Inferior parietal cortex (tissue), 1 donor: ENCODE measurements around the gene LRRC23.
A peak's percentile ranks its signal among the peaks of the same experiment; 100 is the strongest.
"Not testable (repeated sequence)": the region's sequence is repeated elsewhere in the genome, so short reads cannot be mapped to it uniquely, and the experiment has no call there.

Experiments used
- DNase-seq: peaks from one replicate; pipeline ENCODE4 v3.0.0-alpha.2; 2016; ENCODE audit errors: extremely low spot score

LRRC23 gene, protein sequence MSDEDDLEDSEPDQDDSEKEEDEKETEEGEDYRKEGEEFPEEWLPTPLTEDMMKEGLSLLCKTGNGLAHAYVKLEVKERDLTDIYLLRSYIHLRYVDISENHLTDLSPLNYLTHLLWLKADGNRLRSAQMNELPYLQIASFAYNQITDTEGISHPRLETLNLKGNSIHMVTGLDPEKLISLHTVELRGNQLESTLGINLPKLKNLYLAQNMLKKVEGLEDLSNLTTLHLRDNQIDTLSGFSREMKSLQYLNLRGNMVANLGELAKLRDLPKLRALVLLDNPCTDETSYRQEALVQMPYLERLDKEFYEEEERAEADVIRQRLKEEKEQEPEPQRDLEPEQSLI

DNA sequence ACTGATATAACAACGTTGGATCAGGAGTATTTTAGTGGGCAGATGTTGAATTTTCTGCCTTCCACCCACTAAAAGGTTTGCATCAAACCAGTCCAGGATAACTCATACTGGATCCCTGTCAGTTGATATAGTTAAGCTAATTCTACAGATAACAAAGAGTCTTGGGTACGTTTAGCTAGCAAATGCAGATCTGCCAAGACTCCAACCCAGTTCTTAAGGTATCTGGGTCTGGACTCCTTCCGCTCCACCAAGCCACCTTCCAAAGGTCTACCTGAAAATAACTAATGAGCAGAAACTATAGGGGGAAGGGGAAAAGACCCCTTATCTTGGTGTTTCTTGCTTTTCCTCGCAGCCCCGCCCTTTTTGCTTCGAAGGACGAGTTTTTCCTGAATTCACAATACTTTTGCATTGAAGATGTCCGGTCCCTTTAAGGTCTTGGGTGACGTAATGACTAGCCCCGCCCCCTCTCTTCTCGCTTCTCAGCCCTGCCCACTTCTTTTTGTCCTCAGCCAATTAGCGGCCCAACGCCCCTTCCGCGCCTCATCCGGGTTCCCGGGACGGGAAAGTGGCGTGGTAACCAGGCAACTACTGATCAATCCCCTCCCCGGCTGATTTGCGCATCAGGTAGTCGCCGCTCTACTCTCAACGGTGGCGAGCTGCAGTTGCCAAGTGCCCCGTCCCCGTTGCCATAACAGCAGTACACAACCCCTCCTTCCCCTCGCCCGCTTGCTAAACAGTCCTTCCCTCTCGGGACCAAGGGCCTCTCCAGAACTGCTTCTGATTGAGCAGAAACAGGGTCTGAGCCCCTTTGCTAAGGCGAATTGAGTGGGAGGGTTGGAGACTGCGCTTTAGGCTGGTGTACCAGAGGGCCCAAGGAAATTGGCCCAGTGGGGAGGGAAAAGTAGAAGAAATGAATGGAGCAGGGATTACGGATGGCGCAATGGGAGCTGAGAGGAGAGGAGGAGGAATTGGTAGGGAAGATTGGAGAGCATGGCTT, at the start of gene LRRC23:
LRRC23 (plus strand) TSS at position 543 of the 997 bp plus-strand sequence. CDS start 812 bp downstream, outside the sequence.
- peak; percentile 95 for DNase-seq

DNA sequence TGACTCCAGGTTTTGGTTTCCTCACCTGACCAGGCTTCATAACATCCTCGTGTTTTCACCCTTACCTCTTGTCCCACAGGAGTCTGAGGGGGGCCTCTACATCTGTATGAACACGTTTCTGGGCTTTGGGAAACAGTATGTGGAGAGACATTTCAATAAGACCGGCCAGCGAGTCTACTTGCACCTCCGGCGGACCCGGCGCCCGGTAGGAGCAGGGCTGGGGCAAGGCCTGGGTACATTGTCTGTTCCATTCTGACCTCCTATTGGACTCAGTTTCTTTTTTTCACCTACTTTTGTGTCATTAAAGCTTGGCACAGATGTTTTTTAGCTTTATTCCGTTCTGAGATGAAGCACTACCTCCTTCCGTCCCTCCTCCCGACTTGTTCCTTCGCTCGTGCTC, 49.3 kb upstream of the LRRC23 start:
- DNase-seq = no peak

DNA sequence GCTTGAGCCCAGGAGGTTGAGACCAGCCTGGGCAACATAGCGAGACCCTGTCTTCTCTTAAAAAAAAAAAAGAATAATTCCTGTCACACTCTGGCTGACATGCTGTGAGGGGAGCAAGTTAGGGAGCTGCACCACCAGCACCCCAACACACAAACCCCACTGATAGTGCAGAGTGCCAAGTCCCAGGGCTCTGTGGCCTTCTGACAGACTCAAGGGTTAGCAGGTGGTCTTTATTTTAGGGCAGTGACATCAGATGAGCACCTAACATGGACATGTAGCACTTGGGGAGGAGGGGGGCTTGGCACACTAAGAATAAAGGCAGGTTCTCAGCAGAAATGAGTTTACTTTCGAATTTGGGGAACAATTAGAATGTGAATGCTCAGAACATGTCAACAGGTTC, 45.8 kb upstream of the LRRC23 start:
- DNase-seq = no peak

DNA sequence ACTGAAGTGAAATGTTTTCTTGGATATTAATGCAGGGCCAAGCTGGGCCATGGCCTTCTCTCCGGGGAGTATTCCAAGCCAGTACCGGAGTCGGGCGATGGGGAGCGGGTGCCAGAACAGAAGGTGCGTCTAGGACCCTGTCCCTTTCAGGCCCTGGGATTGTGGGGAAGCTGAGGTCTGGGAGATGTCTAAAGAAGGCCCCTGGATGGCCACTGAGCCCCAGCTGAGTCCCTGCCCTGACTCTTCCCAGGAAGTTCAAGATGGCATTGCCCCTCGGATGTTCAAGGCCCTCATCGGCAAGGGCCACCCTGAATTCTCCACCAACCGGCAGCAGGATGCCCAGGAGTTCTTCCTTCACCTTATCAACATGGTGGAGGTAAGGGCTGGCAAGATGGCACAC, 44.5 kb upstream of the LRRC23 start:
- DNase-seq = no peak

DNA sequence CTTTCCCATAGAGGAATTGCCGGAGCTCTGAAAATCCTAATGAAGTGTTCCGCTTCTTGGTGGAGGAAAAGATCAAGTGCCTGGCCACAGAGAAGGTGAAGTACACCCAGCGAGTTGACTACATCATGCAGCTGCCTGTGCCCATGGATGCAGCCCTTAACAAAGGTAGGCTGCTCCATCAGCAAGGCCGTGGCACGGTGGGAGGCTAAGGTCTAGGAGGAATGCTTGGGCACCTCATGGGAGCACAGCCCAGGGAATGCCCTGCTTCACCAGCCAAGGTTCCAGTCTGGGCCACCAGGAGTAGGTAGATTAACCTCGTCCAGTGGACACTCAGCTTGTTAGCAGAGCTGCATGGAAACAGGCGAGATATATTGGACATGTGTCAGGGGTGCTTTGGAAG, 43.7 kb upstream of the LRRC23 start:
- no peak for DNase-seq

DNA sequence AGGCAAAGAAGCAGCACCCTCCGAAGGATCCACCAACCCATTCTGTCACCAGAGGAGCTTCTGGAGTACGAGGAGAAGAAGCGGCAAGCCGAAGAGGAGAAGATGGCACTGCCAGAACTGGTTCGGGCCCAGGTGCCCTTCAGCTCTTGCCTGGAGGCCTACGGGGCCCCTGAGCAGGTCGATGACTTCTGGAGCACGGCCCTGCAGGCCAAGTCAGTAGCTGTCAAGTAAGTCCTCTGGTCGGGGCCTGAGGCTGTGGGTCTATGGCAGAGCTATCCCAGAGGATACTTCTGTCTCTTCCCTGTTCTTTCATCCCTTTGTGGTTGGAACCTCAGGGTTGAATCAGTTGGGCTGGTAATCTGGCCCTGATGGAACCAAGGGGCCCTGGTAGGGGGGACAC, 43.2 kb upstream of the LRRC23 start:
- DNase-seq = no peak

DNA sequence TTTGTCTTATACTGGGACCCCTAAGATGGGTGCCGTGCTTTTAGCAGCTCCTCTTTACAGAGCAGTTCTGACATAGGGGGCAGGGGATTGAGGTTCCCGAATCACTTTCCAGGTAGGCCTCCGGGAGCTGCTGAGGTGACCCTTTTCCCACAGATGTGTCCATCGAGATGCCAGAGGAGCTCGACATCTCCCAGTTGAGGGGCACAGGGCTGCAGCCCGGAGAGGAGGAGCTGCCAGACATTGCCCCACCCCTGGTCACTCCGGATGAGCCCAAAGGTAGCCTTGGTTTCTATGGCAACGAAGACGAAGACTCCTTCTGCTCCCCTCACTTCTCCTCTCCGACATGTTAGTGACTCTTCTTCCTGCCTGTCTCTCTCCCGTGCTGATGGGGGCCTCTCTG, 41.6 kb upstream of the LRRC23 start:
- DNase-seq = no peak

DNA sequence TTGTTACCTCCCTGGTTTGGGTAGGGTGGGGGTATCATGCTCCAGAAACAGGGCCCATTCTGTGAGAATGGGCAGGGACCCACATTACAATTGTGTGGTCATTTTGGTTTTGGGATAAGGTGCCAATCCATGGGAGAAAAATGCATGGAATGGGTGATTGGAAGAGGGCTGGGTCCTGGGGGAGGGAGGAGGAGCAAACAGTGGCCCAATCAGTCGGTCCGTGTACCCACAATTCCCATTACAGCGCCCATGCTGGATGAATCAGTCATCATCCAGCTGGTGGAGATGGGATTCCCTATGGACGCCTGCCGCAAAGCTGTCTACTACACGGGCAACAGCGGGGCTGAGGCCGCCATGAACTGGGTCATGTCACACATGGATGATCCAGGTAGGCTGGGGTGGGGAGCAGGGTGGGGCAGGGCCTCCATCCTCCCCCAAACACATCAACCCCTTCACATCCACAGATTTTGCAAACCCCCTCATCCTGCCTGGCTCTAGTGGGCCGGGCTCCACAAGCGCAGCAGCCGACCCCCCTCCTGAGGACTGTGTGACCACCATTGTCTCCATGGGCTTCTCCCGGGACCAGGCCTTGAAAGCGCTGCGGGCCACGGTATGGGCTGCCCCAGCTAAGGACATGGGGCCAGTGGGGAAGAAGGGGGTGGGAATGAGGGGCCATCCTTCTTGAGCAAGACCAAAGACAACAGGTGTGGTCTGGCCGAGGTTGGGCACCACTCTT, 40.9 kb upstream of the LRRC23 start:
- DNase-seq = no peak

DNA sequence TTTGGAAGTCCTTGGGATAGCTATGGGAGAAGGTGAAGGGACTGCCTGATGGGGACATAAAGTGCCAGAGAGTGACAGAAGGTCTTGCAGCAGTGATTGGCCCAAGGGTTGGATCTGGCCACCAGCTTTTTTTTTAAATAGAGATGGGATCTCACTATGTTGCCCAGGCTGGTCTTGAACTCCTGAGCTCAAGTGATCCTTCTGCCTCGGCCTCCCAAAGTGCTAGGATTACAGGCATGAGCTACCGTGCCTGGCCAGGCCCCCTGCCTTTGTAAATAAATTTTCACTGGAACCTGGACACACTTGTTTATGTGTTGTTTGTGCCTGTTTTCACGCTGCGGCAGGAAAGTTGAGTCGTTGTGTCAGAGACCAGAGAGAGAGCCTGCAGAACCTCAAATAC, 39.3 kb upstream of the LRRC23 start:
- DNase-seq = not testable (repeated sequence)

DNA sequence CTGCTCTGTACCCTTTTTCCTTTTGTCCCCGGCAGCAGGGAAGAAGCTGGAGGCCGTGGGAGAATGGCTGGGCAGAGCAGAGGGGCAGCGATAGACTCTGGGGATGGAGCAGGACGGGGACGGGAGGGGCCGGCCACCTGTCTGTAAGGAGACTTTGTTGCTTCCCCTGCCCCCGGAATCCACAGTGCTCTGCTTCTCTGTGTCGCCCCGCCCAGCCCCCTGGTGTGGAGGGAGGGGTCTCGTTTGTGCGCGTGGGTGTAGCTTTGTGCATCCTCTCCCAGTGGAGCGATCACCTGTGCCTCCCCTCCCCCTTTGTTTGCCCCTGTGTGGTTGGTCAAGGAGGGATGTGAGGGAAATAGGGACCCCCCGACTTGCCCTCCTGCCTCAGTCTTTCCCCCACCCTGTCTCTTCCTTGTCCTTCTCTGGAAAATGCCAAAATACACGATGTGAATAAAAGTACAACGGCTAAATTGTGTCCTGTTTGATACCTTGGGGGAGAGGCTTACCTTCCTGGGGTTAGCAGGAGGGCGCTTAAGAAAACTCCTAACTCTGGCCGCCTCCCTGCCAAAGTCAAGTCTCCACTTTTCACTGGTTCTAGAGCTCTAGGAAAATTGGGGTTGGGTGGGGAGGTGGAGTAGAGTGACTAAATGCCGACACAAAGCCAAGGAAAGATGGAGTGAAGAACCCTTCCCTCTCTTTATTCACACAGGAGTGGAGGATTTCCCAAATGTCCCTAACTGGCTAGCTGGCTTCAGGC, 38.3 kb upstream of the LRRC23 start:
- DNase-seq = no peak

DNA sequence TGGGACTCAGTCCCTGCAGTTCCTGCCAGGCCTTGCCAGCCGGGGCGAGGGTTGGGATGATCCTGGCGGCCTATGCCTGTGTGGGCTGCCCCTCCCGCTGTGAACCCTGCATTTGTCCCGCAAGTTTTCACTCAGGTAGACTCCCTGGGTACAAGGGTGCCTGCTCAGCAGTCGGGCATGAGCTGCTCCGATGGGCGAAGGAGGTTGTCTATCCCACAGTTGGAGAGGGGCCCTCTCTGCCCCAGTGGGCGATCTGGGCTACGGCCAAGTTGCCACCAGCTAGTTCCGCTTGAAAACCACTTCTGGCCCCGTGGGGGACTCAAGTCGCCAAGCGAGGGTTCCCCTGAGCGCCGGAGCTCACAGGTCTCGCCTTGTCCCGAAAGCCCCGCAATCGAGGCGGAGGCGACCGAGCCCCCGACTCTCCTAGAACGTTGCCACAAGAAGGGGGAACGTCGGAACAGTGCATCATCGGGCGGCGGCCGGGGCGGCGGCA, 37.7 kb upstream of the LRRC23 start:
- DNase-seq = no peak

DNA sequence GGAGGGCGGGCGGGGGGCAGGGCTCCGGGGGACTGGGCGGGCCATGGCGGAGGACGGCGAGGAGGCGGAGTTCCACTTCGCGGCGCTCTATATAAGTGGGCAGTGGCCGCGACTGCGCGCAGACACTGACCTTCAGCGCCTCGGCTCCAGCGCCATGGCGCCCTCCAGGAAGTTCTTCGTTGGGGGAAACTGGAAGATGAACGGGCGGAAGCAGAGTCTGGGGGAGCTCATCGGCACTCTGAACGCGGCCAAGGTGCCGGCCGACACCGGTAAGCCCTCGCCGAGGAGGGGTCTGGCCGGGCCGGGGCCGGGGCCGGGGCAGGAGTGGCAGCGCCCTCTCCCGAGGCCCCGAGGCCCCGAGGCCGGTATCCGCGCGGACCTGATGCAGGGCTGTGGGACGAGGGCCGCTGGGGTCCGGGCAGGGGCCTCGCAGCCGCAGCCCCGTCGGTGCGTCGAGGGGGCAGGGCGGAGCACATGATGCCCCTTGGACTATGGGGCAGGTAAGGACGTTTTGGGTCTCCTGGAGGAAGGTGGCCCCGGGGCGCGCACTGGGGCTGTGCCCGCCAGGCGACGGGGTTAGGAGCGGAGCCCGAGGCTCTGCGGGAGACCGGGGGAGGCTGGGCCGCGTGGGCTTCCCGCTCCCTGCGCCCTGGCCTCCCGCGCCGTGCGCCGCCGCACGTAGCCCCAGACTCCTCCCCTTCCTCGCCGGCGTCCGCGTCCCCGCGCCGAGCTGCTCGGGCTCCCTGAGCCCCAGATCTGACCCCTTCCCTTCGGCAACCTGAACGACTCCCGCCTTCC, 37.0 kb upstream of the LRRC23 start, which contains the start of gene TPI1:
TPI1 (plus strand) TSS at position 119 of the 798 bp plus-strand sequence; CDS start at position 155, 36 bp downstream.
- DNase-seq = peak; percentile 75

DNA sequence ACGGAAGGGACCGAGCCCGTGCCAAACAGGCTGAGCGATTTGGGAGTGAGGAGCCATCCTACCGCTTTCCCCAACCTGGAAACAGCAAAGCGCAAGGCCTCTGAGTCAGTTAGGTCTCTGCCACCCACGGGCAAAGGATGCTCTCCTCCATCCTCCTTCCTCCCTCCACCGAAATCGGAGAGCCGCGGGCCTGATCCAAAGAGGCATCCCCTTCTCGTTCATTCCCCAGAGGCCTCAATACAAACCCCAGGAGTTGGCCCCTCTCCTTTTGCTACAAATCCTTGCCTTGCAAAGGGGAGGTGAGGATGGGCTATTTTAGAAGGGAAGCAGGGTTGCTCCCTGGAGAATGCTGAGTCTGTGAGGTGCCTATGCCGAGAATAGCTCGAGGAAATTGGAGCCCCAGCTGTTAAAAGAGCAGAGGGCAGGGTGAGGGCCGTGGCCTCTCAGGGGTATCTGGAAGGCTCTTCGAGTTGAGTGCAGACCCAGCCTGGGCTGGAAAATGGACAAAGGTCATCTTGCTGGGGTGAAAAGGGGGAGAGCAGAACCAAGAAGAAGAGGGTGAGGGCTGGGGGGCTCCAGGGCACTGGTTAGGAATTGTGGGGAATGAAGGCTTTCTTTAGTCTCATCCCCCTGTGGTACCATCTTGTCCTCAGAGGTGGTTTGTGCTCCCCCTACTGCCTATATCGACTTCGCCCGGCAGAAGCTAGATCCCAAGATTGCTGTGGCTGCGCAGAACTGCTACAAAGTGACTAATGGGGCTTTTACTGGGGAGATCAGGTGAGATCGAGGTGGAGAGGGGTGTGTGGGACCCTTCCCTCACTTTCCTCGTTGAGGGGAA, 36.2 kb upstream of the LRRC23 start:
- no peak for DNase-seq

DNA sequence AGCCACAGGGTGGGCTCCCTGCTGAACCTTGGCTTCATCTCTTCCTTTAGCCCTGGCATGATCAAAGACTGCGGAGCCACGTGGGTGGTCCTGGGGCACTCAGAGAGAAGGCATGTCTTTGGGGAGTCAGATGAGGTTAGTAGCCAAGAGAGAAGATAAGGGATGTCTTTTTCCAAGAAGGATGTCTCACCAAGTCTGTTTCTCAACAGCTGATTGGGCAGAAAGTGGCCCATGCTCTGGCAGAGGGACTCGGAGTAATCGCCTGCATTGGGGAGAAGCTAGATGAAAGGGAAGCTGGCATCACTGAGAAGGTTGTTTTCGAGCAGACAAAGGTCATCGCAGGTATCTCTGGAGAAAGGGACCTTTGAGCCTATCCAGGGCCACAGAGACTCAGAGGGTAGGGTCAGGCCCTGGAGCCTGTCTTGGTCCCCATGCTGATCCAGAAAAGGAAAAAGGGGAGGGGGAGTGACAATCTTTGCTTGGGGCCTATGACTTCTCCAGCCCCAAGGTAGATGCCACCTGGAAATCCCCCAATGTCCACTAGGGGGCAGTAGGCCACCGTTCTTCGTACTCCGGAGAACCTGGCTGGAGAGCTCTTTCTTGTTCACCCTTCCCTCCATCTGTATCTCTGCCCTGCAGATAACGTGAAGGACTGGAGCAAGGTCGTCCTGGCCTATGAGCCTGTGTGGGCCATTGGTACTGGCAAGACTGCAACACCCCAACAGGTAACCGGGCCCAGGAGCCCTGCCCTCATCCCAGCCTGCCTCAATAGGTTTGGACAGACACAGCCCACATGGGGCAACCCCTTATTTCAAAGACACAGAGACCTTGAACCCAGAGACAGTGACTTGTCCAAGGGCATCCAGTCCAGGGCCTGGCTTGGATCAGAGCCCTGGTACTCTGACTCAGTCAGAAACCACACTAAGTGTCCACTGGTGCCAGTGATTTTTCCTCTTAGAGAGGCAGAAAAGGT, 35.3 kb upstream of the LRRC23 start:
- peak; percentile 91 for DNase-seq

DNA sequence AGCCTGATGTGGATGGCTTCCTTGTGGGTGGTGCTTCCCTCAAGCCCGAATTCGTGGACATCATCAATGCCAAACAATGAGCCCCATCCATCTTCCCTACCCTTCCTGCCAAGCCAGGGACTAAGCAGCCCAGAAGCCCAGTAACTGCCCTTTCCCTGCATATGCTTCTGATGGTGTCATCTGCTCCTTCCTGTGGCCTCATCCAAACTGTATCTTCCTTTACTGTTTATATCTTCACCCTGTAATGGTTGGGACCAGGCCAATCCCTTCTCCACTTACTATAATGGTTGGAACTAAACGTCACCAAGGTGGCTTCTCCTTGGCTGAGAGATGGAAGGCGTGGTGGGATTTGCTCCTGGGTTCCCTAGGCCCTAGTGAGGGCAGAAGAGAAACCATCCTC, 34.3 kb upstream of the LRRC23 start:
- DNase-seq = not testable (repeated sequence)

DNA sequence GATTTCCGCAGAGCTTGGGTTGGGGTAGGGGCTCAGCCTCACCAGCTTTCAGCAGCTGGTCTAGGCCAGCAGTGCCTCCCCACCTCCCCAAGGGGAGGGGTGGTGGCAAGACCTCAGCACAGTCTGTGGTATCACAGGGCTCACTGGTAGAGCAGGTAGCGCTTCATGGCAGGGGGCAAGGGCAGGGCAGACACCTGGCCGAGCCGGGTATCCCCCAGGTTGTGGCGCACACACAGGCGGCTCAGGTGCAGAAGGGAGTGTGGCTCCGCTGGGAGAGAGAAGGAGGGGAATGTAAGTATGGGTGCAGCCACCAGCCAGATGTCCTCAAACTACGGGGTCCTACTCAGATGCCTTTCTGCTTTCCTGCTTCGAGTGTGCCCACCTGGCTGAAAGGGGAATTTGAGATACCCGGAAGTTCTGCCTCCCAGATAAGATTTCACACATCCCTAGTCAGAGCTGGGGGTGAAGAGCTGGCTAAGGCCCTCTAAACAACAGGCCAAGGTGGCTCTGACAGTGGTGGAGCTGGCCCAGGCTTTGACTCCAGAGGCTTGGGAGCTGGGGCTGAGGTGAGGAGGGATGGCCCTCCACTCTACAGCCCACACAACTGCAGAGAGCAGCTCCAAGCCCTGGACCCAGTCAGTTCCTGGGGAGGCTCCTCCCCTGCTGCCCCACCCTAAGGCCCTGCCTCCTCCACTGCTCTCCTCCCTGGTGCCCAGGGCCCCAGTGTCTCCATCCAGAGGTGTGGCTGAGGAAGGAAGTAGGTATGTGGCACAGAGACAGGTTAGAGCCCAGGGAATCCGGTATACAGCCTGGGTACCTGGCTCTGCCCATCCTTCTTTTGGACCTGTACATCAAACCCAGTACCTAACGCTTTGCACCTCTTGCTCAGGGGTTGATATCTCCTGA, 33.3 kb upstream of the LRRC23 start:
- no peak for DNase-seq
